RWPE2 (cell line): Measurements from ENCODE around the gene TBL1XR1.

Experiments used
- ATAC-seq: fragments of 200-7000 bp; cut with Tn5 transposase; 3 replicates; pipeline ENCODE4 v1.9.1; 2021; ENCODE audit warnings: low read depth
- DNase-seq: peaks from one replicate; pipeline ENCODE4 v3.0.0-alpha.2; 2020; ENCODE audit warnings: low spot score
- H3K27ac ChIP-seq: fragments of 450-650 bp; 2 replicates; pipeline ENCODE4 v1.5.1; 2017; ENCODE audit warnings: mild to moderate bottlenecking; ENCODE audit not compliant: poor library complexity, severe bottlenecking
- H3K27me3 ChIP-seq: fragments of 250-450 bp; sonication (Bioruptor Pico); 2 replicates; pipeline ENCODE4 v1.5.1; 2021; ENCODE audit warnings: mild to moderate bottlenecking, moderate library complexity; ENCODE audit not compliant: insufficient read depth, poor library complexity, severe bottlenecking
- H3K36me3 ChIP-seq: fragments of 250-450 bp; sonication (Bioruptor Pico); 2 replicates; pipeline ENCODE4 v1.5.1; 2020; ENCODE audit warnings: low read depth, mild to moderate bottlenecking, moderate library complexity
- H3K4me1 ChIP-seq: fragments of 250-450 bp; sonication (Bioruptor Pico); 2 replicates; pipeline ENCODE4 v1.5.1; 2021; ENCODE audit warnings: mild to moderate bottlenecking, moderate library complexity; ENCODE audit not compliant: insufficient read depth, poor library complexity, severe bottlenecking
- H3K4me3 ChIP-seq: fragments of 250-450 bp; sonication (Bioruptor Pico); 2 replicates; pipeline ENCODE4 v1.5.1; 2021; ENCODE audit warnings: mild to moderate bottlenecking, moderate library complexity; ENCODE audit not compliant: severe bottlenecking
- H3K9me3 ChIP-seq: fragments of 250-450 bp; sonication (Bioruptor Pico); 2 replicates; pipeline ENCODE4 v1.5.1; 2021; ENCODE audit warnings: mild to moderate bottlenecking, moderate library complexity; ENCODE audit not compliant: severe bottlenecking
- CTCF ChIP-seq: fragments of 450-650 bp; IDR thresholded peaks from one replicate; pipeline ENCODE4 v1.5.1; 2017; ENCODE audit warnings: mild to moderate bottlenecking, moderate library complexity; ENCODE audit not compliant: poor library complexity, severe bottlenecking

Gene TBL1XR1

GRCh38 chr3:177124882-177125281 is 72.4 kb downstream of the TBL1XR1 start:
- H3K27ac ChIP-seq, result no peak overlapping the region
- ATAC-seq (no peak), DNase-seq (no peak)
- peaks cover 8% of the 10 kb centered on the region for H3K4me1 ChIP-seq
- no peak overlapping the region for H3K4me3 ChIP-seq
- H3K9me3 ChIP-seq, result peaks cover 5% of the 10 kb centered on the region
- H3K36me3 ChIP-seq, result peaks cover 7% of the 10 kb centered on the region; the same call in 1 of the 2 replicates
- TF ChIP-seq CTCF, result no peak
- H3K27me3 ChIP-seq, result no peaks in the 10 kb centered on the region

- DNase-seq (no peak), ATAC-seq (no peak)
- peaks cover 5% of the 10 kb centered on the region for H3K9me3 ChIP-seq
- H3K36me3 ChIP-seq, result peaks cover 7% of the 10 kb centered on the region; the same call in 1 of the 2 replicates
- peaks cover 8% of the 10 kb centered on the region for H3K4me1 ChIP-seq
- no peaks in the 10 kb centered on the region for H3K27me3 ChIP-seq
- no peak overlapping the region for H3K4me3 ChIP-seq
- no peak for TF ChIP-seq CTCF
- H3K27ac ChIP-seq, result no peak overlapping the region
Measured at GRCh38 chr3:177123822-177124221, 73.5 kb downstream of the TBL1XR1 start.

GRCh38 chr3:177122183-177122856 is 75.0 kb downstream of the TBL1XR1 start:
- ATAC-seq (no peak), DNase-seq (no peak)
- Histone ChIP-seq H3K4me3 (no peak overlapping the region), H3K36me3 (peaks cover 7% of the 10 kb centered on the region; the same call in 1 of the 2 replicates), H3K4me1 (peaks cover 8% of the 10 kb centered on the region), H3K27me3 (no peaks in the 10 kb centered on the region), H3K27ac (no peak overlapping the region), H3K9me3 (peaks cover 5% of the 10 kb centered on the region)
- no peak for TF ChIP-seq CTCF

- no peak for TF ChIP-seq CTCF
- ATAC-seq (no peak), DNase-seq (no peak)
- Histone ChIP-seq H3K36me3 (peaks cover 7% of the 10 kb centered on the region; the same call in 1 of the 2 replicates), H3K27me3 (no peaks in the 10 kb centered on the region), H3K4me1 (peaks cover 2% of the 10 kb centered on the region), H3K9me3 (peaks cover 5% of the 10 kb centered on the region), H3K4me3 (no peak overlapping the region), H3K27ac (no peak overlapping the region)
Measured at GRCh38 chr3:177119829-177120228, 77.5 kb downstream of the TBL1XR1 start.

- Histone ChIP-seq H3K4me1 (peaks cover 19% of the 10 kb centered on the region), H3K27ac (no peak overlapping the region), H3K36me3 (peaks cover 4% of the 10 kb centered on the region; the same call in 1 of the 2 replicates), H3K4me3 (no peak overlapping the region), H3K9me3 (no peaks in the 10 kb centered on the region), H3K27me3 (no peaks in the 10 kb centered on the region)
- DNase-seq (no peak), ATAC-seq (no peak)
- no peak for TF ChIP-seq CTCF
Measured at GRCh38 chr3:177114253-177114652, 83.0 kb downstream of the TBL1XR1 start.
